Spinal cord (tissue), 10 donors: ENCODE results near the gene ZNF37A. TPM values are rescaled to one million over a fixed set of nuclear protein-coding genes. Genes with fewer than 3 reads are reported as not detected.
"Not testable (repeated sequence)": the region's sequence is repeated elsewhere in the genome, so short reads cannot be mapped to it uniquely, and the experiment has no call there.

Experiments
- DNase-seq, 6 donors: peaks; one replicate each; pipeline versions ENCODE4 v3.0.0 to v3.0.0-alpha.2; 2013 to 2015; ENCODE audit warnings: low spot score in 6 of 6, low read depth in 4 of 6
- H3K27ac ChIP-seq: one replicate; pipeline ENCODE4 v1.5.1; 2013; ENCODE audit warnings: low read depth, low read length, control low read depth
- H3K27me3 ChIP-seq: one replicate; pipeline ENCODE4 v1.6.1; 2013; ENCODE audit warnings: low read length; ENCODE audit not compliant: control insufficient read depth, insufficient read depth
- H3K36me3 ChIP-seq: one replicate; pipeline ENCODE4 v1.6.1; 2013; ENCODE audit warnings: low read length; ENCODE audit not compliant: control insufficient read depth, insufficient read depth
- H3K4me1 ChIP-seq: one replicate; pipeline ENCODE4 v1.6.1; 2013; ENCODE audit warnings: low read length; ENCODE audit not compliant: control insufficient read depth, insufficient read depth
- H3K4me3 ChIP-seq: one replicate; pipeline ENCODE4 v1.5.1; 2013; ENCODE audit warnings: low read depth, low read length, control low read depth
- H3K9me3 ChIP-seq: one replicate; pipeline ENCODE4 v1.6.1; 2013; ENCODE audit warnings: low read length; ENCODE audit not compliant: control insufficient read depth, insufficient read depth
- WGBS: methylation state at CpG from one replicate; pipeline ENCODE4 v1.1.5; 2013; ENCODE audit warnings: missing lambda C conversion rate; ENCODE audit not compliant: insufficient coverage; 5-methylcytosine and 5-hydroxymethylcytosine counted together
- long read RNA-seq, 4 donors: transcript quantifications; one replicate each; lab custom pipeline, GENCODE V29; 2026
- polyA plus RNA-seq, 2 donors: library from polyadenylated mRNA; unstranded; fragments of 120-200 nt; gene quantifications; one replicate each; pipeline ENCODE4 v1.2.1, GENCODE V29; 2013; ENCODE audit not compliant: insufficient read length in 2 of 2
- total RNA-seq, 2 donors: library from RNA; depleted of rRNA in 1 of 2; stranded (reverse); fragments of 120-200 nt in 1 of 2; fragments of >200 nt in 1 of 2; gene quantifications; one replicate each; pipeline versions ENCODE4 v1.2.3 to v1.2.4, GENCODE V29; 2013 to 2014
- donor health status: healthy.

Gene ZNF37A
- total RNA-seq (10 to 100 TPM; 23.3 to 30.4 TPM), polyA plus RNA-seq (10 to 100 TPM; 16.6 to 20.9 TPM)
- long read RNA-seq, donor 1, full-length matches to known transcripts: 2 of 2 reads
- long read RNA-seq, donor 1, partial matches to known transcripts: 0 of 2 reads
- long read RNA-seq, donor 1, other reads (novel, unspliced or antisense): 0 of 2 reads
- long read RNA-seq, donor 2: 0 reads
- long read RNA-seq, donor 3: 0 reads
- long read RNA-seq, donor 4, full-length matches to known transcripts: 1 of 1 reads
- long read RNA-seq, donor 4, partial matches to known transcripts: 0 of 1 reads
- long read RNA-seq, donor 4, other reads (novel, unspliced or antisense): 0 of 1 reads

- Histone ChIP-seq H3K4me3 (peak within 1 kb of the TSS; percentile 71), H3K27ac (peak within 1 kb of the TSS; percentile 75), H3K27me3 (no peaks in the 10 kb centered on the region), H3K4me1 (peaks cover 11% of the 10 kb centered on the region), H3K36me3 (peaks cover 13% of the 10 kb centered on the region), H3K9me3 (no peaks in the 10 kb centered on the region)
- peak; percentile 96 to 99 (median 97) for DNase-seq
- under 1% methylated on average over 57 of the region's 59 CpGs for WGBS
Observed at GRCh38 chr10:38094158-38094926, at the start of gene ZNF37A. ZNF37A (plus strand) TSS chr10:38094337; CDS start chr10:38096618, 2,281 bp downstream.

GRCh38 chr10:38045129-38045528 is 49.0 kb upstream of the ZNF37A start:
- no peak overlapping the region for H3K27ac ChIP-seq
- no peak overlapping the region for H3K4me3 ChIP-seq
- H3K36me3 ChIP-seq: peaks cover 3% of the 10 kb centered on the region
- no peak for DNase-seq
- no peaks in the 10 kb centered on the region for H3K9me3 ChIP-seq
- WGBS: 100% methylated on average over 1 of the region's 2 CpGs
- no peaks in the 10 kb centered on the region for H3K4me1 ChIP-seq
- no peaks in the 10 kb centered on the region for H3K27me3 ChIP-seq

- H3K27me3 ChIP-seq: no peaks in the 10 kb centered on the region
- no CpG with 5 or more reads among the region's 1 CpG for WGBS
- no peak for DNase-seq
- H3K9me3 ChIP-seq: no peaks in the 10 kb centered on the region
- no peaks in the 10 kb centered on the region for H3K4me1 ChIP-seq
- no peak overlapping the region for H3K4me3 ChIP-seq
- H3K27ac ChIP-seq: no peak overlapping the region
- peaks cover 3% of the 10 kb centered on the region for H3K36me3 ChIP-seq
Observed at GRCh38 chr10:38047666-38048065, 46.5 kb upstream of the ZNF37A start.

- no peak overlapping the region for H3K27ac ChIP-seq
- DNase-seq: no peak
- no peak overlapping the region for H3K4me3 ChIP-seq
- H3K36me3 ChIP-seq: no peaks in the 10 kb centered on the region
- no peaks in the 10 kb centered on the region for H3K4me1 ChIP-seq
- peaks cover under 1% of the 10 kb centered on the region for H3K9me3 ChIP-seq
- no peaks in the 10 kb centered on the region for H3K27me3 ChIP-seq
- no CpG with 5 or more reads among the region's 1 CpG for WGBS
Observed at GRCh38 chr10:38050212-38050611, 43.9 kb upstream of the ZNF37A start.

- Histone ChIP-seq H3K27me3 (no peaks in the 10 kb centered on the region), H3K36me3 (no peaks in the 10 kb centered on the region), H3K27ac (no peak overlapping the region), H3K4me3 (no peak overlapping the region), H3K4me1 (no peaks in the 10 kb centered on the region), H3K9me3 (peaks cover 4% of the 10 kb centered on the region)
- DNase-seq: no peak
Observed at GRCh38 chr10:38054361-38054797, 39.8 kb upstream of the ZNF37A start.

- no CpG with 5 or more reads among the region's 5 CpGs for WGBS
- DNase-seq, H3K9me3 ChIP-seq, H3K27me3 ChIP-seq, H3K4me3 ChIP-seq, H3K36me3 ChIP-seq, H3K27ac ChIP-seq, H3K4me1 ChIP-seq: not testable (repeated sequence)
Observed at GRCh38 chr10:38055274-38055894, 38.8 kb upstream of the ZNF37A start.

GRCh38 chr10:38069663-38070062 is 24.5 kb upstream of the ZNF37A start:
- not testable (repeated sequence) for H3K9me3 ChIP-seq, H3K27me3 ChIP-seq
- no CpG with 5 or more reads among the region's 1 CpG for WGBS

GRCh38 chr10:38070501-38070900 is 23.6 kb upstream of the ZNF37A start:
- no peaks in the 10 kb centered on the region for H3K9me3 ChIP-seq
- no peaks in the 10 kb centered on the region for H3K4me1 ChIP-seq
- H3K36me3 ChIP-seq: no peaks in the 10 kb centered on the region
- H3K27ac ChIP-seq: no peak overlapping the region
- H3K27me3 ChIP-seq: no peaks in the 10 kb centered on the region
- H3K4me3 ChIP-seq: no peak overlapping the region
- 85% methylated on average over 5 of the region's 8 CpGs for WGBS
- no peak for DNase-seq

More at GRCh38 chr10:38069663-38070062, 24.5 kb upstream of the ZNF37A start:
- H3K4me3 ChIP-seq, DNase-seq, H3K4me1 ChIP-seq, H3K27ac ChIP-seq, H3K36me3 ChIP-seq: not testable (repeated sequence)

GRCh38 chr10:38072552-38072951 is 21.6 kb upstream of the ZNF37A start:
- DNase-seq: no peak

More at GRCh38 chr10:38072552-38072951, 21.6 kb upstream of the ZNF37A start:
- Histone ChIP-seq H3K27me3 (no peaks in the 10 kb centered on the region), H3K36me3 (no peaks in the 10 kb centered on the region), H3K9me3 (no peaks in the 10 kb centered on the region), H3K4me1 (no peaks in the 10 kb centered on the region), H3K27ac (no peak overlapping the region), H3K4me3 (no peak overlapping the region)
